ENCODE data around the gene HPSE2. TPM values are rescaled to one million over a fixed set of nuclear protein-coding genes. Genes with fewer than 3 reads are reported as not detected.

Gene HPSE2
- total and polyA plus RNA-seq, 2 of the 8 experiments (the other 6 are each of a cell fraction or from before 2014, with no cell fraction given), result 0.41 to 0.58 TPM

DNA sequence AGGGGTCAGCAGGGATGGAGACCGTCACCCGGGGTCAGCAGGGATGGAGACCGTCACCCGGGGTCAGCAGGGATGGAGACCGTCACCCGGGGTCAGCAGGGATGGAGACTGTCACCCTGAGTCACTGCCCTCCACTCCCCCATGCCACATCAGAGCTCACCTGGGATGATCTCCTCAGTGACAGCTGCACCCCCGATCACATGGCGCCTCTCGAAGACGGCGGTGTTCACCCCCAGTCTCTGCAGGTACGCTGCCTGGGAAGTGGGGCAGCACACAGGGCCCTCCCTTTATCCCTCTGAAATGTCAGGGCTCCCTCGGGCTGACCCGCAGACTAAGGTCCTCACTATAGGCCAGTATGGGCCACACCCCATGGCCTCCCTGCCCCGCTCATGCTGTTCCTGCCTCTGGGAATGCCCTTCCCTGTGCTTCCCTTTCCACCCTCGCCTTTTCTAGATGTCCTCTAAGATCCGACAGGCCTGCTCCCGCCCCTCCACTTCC lies 827.9 kb downstream of the HPSE2 start:
- FAIRE-seq, result no peak
- 91% methylated on average over 12 of the region's 18 CpGs; no CpG with 5 or more reads in 1 of the 2 experiments for WGBS, 2 experiments (ENCODE audit: extremely low coverage in 1 of 2, insufficient coverage in 1 of 2, insufficient read length in 1 of 2, insufficient replicate concordance in 2 of 2, low coverage in 1 of 2, low lambda C conversion rate in 2 of 2, missing lambda C conversion rate in 1 of 2)
- CTCF ChIA-PET (ENCODE audit: partially characterized antibody), result interaction anchor here (1.0 to 3.0 kb wide), 3 partner anchors 15 to 99 kb away, joined by 3 to 10 read pairs (median 8); no protein-coding TSS in a partner anchor

More for the DNA sequence above, 827.9 kb downstream of the HPSE2 start:
- DNase-seq (ENCODE audit: low read depth in 1 of 2, low spot score in 2 of 2), result no peak
- Histone ChIP-seq H3K18ac (ENCODE audit: extremely low read depth, low read length) (no peak overlapping the region), H3K4ac (replicated peaks; ENCODE audit: insufficient read length, low read depth, low read length) (no peak overlapping the region), H3K9ac (replicated peaks in 1 of 4; ENCODE audit: extremely low read depth in 1 of 4, low read depth in 3 of 4, low read length in 3 of 4) (no peak overlapping the region), H3K27me3 (replicated peaks in 1 of 4; ENCODE audit: control insufficient read depth in 3 of 4, extremely low read depth in 1 of 4, insufficient read depth in 3 of 4, low read length in 3 of 4) (no peaks in the 10 kb centered on the region), H3K23me2 (ENCODE audit: low read depth, low read length) (no peaks in the 10 kb centered on the region), H2BK20ac (ENCODE audit: low read length) (no peak overlapping the region), H3K14ac (ENCODE audit: insufficient read length) (no peak overlapping the region), H3K56ac (replicated peaks; ENCODE audit: insufficient read length, low read depth, low read length) (no peak overlapping the region), H4K91ac (replicated peaks; ENCODE audit: insufficient read length, low read length) (no peak overlapping the region), H2BK15ac (ENCODE audit: low read length) (no peak overlapping the region), H4K8ac (ENCODE audit: extremely low read depth, insufficient read depth, low read length) (peak overlapping the region; percentile 62), H4K20me1 (replicated peaks in 1 of 2; ENCODE audit: control insufficient read depth in 1 of 2, insufficient read depth in 2 of 2, low read length in 2 of 2) (no peaks in the 10 kb centered on the region), H2BK120ac (replicated peaks; ENCODE audit: low read depth, low read length) (no peak overlapping the region), H3K79me2 (ENCODE audit: control insufficient read depth in 1 of 2, insufficient read depth in 2 of 2, low read length in 2 of 2) (no peaks in the 10 kb centered on the region), H3K4me2 (ENCODE audit: insufficient read depth in 1 of 2, low read depth in 2 of 2, low read length in 2 of 2) (no peak overlapping the region), H2BK5ac (ENCODE audit: low read depth, low read length) (no peak overlapping the region), H3K9me3 (ENCODE audit: insufficient read depth in 2 of 2, low read depth in 1 of 2, low read length in 1 of 2) (no peaks in the 10 kb centered on the region), H3K23ac (ENCODE audit: insufficient read length) (no peak overlapping the region), H2AK5ac (ENCODE audit: low read depth, low read length) (no peak overlapping the region), H3K4me3 (ENCODE audit: extremely low read depth in 1 of 4, insufficient read depth in 2 of 4, low read depth in 3 of 4, low read length in 4 of 4) (no peak overlapping the region), H2AFZ (ENCODE audit: low read length) (no peak overlapping the region), H2BK12ac (ENCODE audit: low read depth, low read length) (no peak overlapping the region), H3K79me1 (ENCODE audit: low read depth, low read length) (no peaks in the 10 kb centered on the region), H3K27ac (ENCODE audit: low read depth, low read length) (no peak overlapping the region), H3K36me3 (ENCODE audit: control insufficient read depth in 2 of 4, insufficient read depth in 4 of 4, low read length in 3 of 4) (no peaks in the 10 kb centered on the region), H3K4me1 (replicated peaks in 1 of 4; ENCODE audit: control insufficient read depth in 3 of 4, insufficient read depth in 4 of 4, low read length in 3 of 4) (no peaks in the 10 kb centered on the region; a peak in 2 of 7 replicates), H4K5ac (ENCODE audit: insufficient read length, low read depth, low read length) (no peak overlapping the region)
- TF ChIP-seq KDM4A (IDR thresholded peaks at IDR 0.05; ENCODE audit: low read depth, low read length, severe bottlenecking), result no peak
- TF ChIP-seq SP2 (IDR thresholded peaks at IDR 0.05; ENCODE audit: low read length), result no peak
- TF ChIP-seq TBP (IDR thresholded peaks at IDR 0.05; ENCODE audit: low read depth, low read length), result no peak
- TF ChIP-seq CBX8 (IDR thresholded peaks at IDR 0.05; ENCODE audit: borderline replicate concordance, low read depth, low read length), result no peak
- no peak for TF ChIP-seq RXRA (IDR thresholded peaks at IDR 0.05; ENCODE audit: insufficient read depth, low read depth, low read length)
- TF ChIP-seq PHF8 (conservative IDR thresholded peaks at IDR 0.05; ENCODE audit: low read depth, low read length), result no peak
- no peak for TF ChIP-seq FOSL1 (IDR thresholded peaks at IDR 0.05; ENCODE audit: insufficient read depth, low read depth, low read length)
- TF ChIP-seq SIX5 (IDR thresholded peaks at IDR 0.05; ENCODE audit: low read depth, low read length), result no peak
- no peak for TF ChIP-seq TAF1 (IDR thresholded peaks at IDR 0.05; ENCODE audit: low read depth, low read length)
- no peak for TF ChIP-seq SIN3A (conservative IDR thresholded peaks at IDR 0.05 in 1 of 2, IDR thresholded peaks at IDR 0.05 in 1 of 2; ENCODE audit: low read depth in 1 of 2, low read length in 2 of 2)
- POLR2A ChIA-PET (ENCODE audit: partially characterized antibody), result interaction anchor here (1.4 kb wide), 1 partner anchor 9 kb away, joined by 3 read pairs; no protein-coding TSS in a partner anchor

Data from H1 (cell line).